Upper lobe of right lung (tissue), 1 donor: ENCODE measurements around the gene UCP3. TPM values are rescaled to one million over a fixed set of nuclear protein-coding genes. Genes with fewer than 3 reads are reported as not detected.

ENCODE experiments used
- ATAC-seq: fragments of 200-7000 bp; cut with Tn5 transposase; one replicate; pipeline ENCODE4 v1.9.1; 2020; ENCODE audit warnings: mild to moderate bottlenecking, moderate library complexity
- DNase-seq: peaks from one replicate; pipeline ENCODE4 v3.0.0-alpha.2; 2020
- H3K27ac ChIP-seq: fragments of 200-600 bp; one replicate; pipeline ENCODE4 v1.8.0; 2022
- H3K27me3 ChIP-seq: fragments of 200-600 bp; one replicate; pipeline ENCODE4 v1.8.0; 2022; ENCODE audit warnings: mild to moderate bottlenecking
- H3K36me3 ChIP-seq: fragments of 200-600 bp; one replicate; pipeline ENCODE4 v1.8.0; 2022
- H3K4me1 ChIP-seq: fragments of 200-600 bp; one replicate; pipeline ENCODE4 v1.8.0; 2022
- H3K4me3 ChIP-seq: fragments of 200-600 bp; one replicate; pipeline ENCODE4 v1.8.0; 2022; ENCODE audit warnings: mild to moderate bottlenecking
- H3K9me3 ChIP-seq: fragments of 200-600 bp; one replicate; pipeline ENCODE4 v1.8.0; 2022
- CTCF ChIP-seq: fragments of 200-600 bp; IDR thresholded peaks from one replicate; pipeline ENCODE4 v1.8.0; 2022; ENCODE audit warnings: antibody characterized with exemption
- intact Hi-C: fragments of 100-400 bp; cut with DNase I; formaldehyde crosslinking; loops from one replicate; pipeline ENCODE4 v1.11.0; 2022
- total RNA-seq: library from RNA; stranded (reverse); fragmentation: NEBNext Ultra II Directional; extraction: Animal tissue kit (Norgen Biotek cat#: 25700); gene quantifications from one replicate; pipeline ENCODE4 v1.2.1, GENCODE V29; 2021
- donor health status: DM: no; HTN: yes; CAD: no; lungs with severe emphysema.

The UCP3 gene
- total RNA-seq, 1 donor from 2014 or later = 2.6 TPM

GRCh38 chr11:73971175-73971719, 37.6 kb downstream of the UCP3 start:
- no peaks in the 10 kb centered on the region for H3K27me3 ChIP-seq
- H3K27ac ChIP-seq = no peak overlapping the region
- TF ChIP-seq CTCF = no peak
- H3K4me1 ChIP-seq = peaks cover 13% of the 10 kb centered on the region
- DNase-seq (no peak), ATAC-seq (no peak)
- H3K36me3 ChIP-seq = peaks cover 20% of the 10 kb centered on the region
- H3K9me3 ChIP-seq = no peaks in the 10 kb centered on the region
- intact Hi-C loops = no loop called here
- H3K4me3 ChIP-seq = no peak overlapping the region

- intact Hi-C loops = no loop called here
- peaks cover 10% of the 10 kb centered on the region for H3K36me3 ChIP-seq
- H3K27ac ChIP-seq = no peak overlapping the region
- ATAC-seq = peak; percentile 4
- H3K27me3 ChIP-seq = no peaks in the 10 kb centered on the region
- H3K4me3 ChIP-seq = no peak overlapping the region
- H3K9me3 ChIP-seq = no peaks in the 10 kb centered on the region
- H3K4me1 ChIP-seq = peaks cover 13% of the 10 kb centered on the region
- DNase-seq = no peak
- TF ChIP-seq CTCF = no peak
Measured at GRCh38 chr11:73969991-73970800, 38.7 kb downstream of the UCP3 start.

- peaks cover 6% of the 10 kb centered on the region for H3K4me1 ChIP-seq
- no peak overlapping the region for H3K27ac ChIP-seq
- no peaks in the 10 kb centered on the region for H3K9me3 ChIP-seq
- no peaks in the 10 kb centered on the region for H3K36me3 ChIP-seq
- no peak overlapping the region for H3K4me3 ChIP-seq
- intact Hi-C loops = no loop called here
- H3K27me3 ChIP-seq = no peaks in the 10 kb centered on the region
- TF ChIP-seq CTCF = no peak
- DNase-seq (no peak), ATAC-seq (no peak)
Measured at GRCh38 chr11:73969091-73969490, 39.8 kb downstream of the UCP3 start.

GRCh38 chr11:73968356-73968966, 40.4 kb downstream of the UCP3 start:
- no peaks in the 10 kb centered on the region for H3K36me3 ChIP-seq
- no peak overlapping the region for H3K4me3 ChIP-seq
- H3K9me3 ChIP-seq = no peaks in the 10 kb centered on the region
- no peak for DNase-seq
- no peak for ATAC-seq
- intact Hi-C loops = no loop called here
- no peak overlapping the region for H3K27ac ChIP-seq
- H3K27me3 ChIP-seq = no peaks in the 10 kb centered on the region
- H3K4me1 ChIP-seq = no peaks in the 10 kb centered on the region
- TF ChIP-seq CTCF = no peak

- intact Hi-C loops = no loop called here
- Histone ChIP-seq H3K27ac (no peak overlapping the region), H3K4me3 (no peak overlapping the region), H3K4me1 (no peaks in the 10 kb centered on the region), H3K36me3 (no peaks in the 10 kb centered on the region), H3K27me3 (no peaks in the 10 kb centered on the region), H3K9me3 (no peaks in the 10 kb centered on the region)
- DNase-seq = no peak
- no peak for ATAC-seq
- TF ChIP-seq CTCF = no peak
Measured at GRCh38 chr11:73965764-73966121, 43.1 kb downstream of the UCP3 start.
